ENCODE data around the gene CORO7. TPM values are rescaled to one million over a fixed set of nuclear protein-coding genes. Genes with fewer than 3 reads are reported as not detected.
A peak's percentile ranks its signal among the peaks of the same experiment; 100 is the strongest.

Gene CORO7
- total and polyA plus RNA-seq, 9 of the 15 experiments (the other 6 are each of a cell fraction or from before 2014, with no cell fraction given) = 0.45 to 77.2 (median 18.7) TPM

DNA sequence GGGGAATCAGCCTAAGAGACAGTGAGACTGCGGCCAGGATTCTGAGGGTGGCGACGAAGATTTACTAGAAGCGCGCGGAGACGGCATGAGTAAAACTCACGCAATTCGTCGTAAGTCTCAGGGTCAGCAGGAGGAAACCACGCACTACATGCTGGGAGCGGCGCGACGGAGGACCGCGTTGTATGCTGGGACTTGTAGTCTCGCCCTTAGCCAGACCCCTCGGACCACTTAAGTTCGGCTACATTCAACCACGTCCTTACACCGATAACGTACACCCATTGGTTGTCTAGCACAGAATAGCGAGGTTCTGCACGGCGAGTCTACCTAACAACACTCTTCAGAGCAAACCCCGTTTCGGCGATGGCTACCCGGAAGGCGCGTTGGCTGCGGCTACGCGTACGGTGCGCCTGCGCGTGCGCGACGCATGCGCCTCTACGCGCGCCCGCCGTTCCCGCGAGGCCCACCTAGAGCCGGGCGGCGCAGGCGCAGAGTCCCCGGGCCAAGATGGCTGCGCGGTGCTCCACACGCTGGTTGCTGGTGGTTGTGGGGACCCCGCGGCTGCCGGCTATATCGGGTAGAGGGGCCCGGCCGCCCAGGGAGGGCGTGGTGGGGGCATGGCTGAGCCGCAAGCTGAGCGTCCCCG, 9.1 kb upstream of the CORO7 start, which contains the start of gene DNAJA3 (continued):
- TF ChIP-seq, protein P1, sequence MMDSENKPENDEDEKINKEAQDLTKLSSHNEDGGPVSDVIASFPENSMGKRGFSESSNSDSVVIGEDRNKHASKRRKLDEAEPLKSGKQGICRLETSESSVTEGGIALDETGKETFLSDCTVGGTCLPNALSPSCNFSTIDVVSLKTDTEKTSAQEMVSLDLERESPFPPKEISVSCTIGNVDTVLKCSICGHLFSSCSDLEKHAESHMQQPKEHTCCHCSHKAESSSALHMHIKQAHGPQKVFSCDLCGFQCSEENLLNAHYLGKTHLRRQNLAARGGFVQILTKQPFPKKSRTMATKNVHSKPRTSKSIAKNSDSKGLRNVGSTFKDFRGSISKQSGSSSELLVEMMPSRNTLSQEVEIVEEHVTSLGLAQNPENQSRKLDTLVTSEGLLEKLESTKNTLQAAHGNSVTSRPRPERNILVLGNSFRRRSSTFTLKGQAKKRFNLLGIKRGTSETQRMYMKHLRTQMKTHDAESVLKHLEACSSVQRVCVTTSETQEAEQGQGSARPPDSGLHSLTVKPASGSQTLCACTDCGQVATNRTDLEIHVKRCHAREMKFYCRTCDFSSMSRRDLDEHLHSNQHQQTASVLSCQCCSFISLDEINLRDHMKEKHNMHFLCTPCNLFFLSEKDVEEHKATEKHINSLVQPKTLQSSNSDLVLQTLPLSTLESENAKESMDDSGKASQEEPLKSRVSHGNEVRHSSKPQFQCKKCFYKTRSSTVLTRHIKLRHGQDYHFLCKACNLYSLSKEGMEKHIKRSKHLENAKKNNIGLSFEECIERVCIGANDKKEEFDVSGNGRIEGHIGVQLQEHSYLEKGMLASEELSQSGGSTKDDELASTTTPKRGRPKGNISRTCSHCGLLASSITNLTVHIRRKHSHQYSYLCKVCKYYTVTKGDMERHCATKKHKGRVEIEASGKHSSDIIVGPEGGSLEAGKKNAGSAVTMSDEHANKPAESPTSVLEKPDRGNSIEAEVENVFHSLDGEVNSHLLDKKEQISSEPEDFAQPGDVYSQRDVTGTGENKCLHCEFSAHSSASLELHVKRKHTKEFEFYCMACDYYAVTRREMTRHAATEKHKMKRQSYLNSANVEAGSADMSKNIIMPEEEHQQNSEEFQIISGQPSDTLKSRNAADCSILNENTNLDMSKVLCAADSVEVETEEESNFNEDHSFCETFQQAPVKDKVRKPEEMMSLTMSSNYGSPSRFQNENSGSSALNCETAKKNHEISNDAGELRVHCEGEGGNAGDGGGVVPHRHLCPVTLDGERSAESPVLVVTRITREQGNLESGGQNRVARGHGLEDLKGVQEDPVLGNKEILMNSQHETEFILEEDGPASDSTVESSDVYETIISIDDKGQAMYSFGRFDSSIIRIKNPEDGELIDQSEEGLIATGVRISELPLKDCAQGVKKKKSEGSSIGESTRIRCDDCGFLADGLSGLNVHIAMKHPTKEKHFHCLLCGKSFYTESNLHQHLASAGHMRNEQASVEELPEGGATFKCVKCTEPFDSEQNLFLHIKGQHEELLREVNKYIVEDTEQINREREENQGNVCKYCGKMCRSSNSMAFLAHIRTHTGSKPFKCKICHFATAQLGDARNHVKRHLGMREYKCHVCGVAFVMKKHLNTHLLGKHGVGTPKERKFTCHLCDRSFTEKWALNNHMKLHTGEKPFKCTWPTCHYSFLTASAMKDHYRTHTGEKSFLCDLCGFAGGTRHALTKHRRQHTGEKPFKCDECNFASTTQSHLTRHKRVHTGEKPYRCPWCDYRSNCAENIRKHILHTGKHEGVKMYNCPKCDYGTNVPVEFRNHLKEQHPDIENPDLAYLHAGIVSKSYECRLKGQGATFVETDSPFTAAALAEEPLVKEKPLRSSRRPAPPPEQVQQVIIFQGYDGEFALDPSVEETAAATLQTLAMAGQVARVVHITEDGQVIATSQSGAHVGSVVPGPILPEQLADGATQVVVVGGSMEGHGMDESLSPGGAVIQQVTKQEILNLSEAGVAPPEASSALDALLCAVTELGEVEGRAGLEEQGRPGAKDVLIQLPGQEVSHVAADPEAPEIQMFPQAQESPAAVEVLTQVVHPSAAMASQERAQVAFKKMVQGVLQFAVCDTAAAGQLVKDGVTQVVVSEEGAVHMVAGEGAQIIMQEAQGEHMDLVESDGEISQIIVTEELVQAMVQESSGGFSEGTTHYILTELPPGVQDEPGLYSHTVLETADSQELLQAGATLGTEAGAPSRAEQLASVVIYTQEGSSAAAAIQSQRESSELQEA (IDR thresholded peaks at IDR 0.05; ENCODE audit: low read depth) = peak; percentile 52; the same call in 1 of the 2 replicates
- TF ChIP-seq, protein P2, sequence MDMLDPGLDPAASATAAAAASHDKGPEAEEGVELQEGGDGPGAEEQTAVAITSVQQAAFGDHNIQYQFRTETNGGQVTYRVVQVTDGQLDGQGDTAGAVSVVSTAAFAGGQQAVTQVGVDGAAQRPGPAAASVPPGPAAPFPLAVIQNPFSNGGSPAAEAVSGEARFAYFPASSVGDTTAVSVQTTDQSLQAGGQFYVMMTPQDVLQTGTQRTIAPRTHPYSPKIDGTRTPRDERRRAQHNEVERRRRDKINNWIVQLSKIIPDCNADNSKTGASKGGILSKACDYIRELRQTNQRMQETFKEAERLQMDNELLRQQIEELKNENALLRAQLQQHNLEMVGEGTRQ (CRISPR knock-in tag; IDR thresholded peaks at IDR 0.05) = 0 out of 2 replicates have a peak, but pooled peaks have one; percentile 2
- peak; percentile 97 for TF ChIP-seq TAF1 (IDR thresholded peaks at IDR 0.05; ENCODE audit: control insufficient read depth, extremely low read depth, insufficient read depth, low read length, severe bottlenecking)
- peak; percentile 99 for TF ChIP-seq CEBPG (CRISPR knock-in tag; IDR thresholded peaks at IDR 0.05)
- peak; percentile 75 to 89 for TF ChIP-seq CEBPG (tag; conservative IDR thresholded peaks at IDR 0.05 in 1 of 2, IDR thresholded peaks at IDR 0.05 in 1 of 2)
- peak; percentile 78 for TF ChIP-seq HMGN3 (IDR thresholded peaks at IDR 0.05; ENCODE audit: borderline replicate concordance, extremely low read depth, insufficient read length, low read depth, low read length)
- peak; percentile 94 for TF ChIP-seq CREM (IDR thresholded peaks at IDR 0.05; ENCODE audit: low read depth)
- TF ChIP-seq MTA3 (IDR thresholded peaks at IDR 0.05; ENCODE audit: borderline replicate concordance) = 0 out of 2 replicates have a peak, but pooled peaks have one; percentile 22
- no peak for TF ChIP-seq SMAD4 (CRISPR knock-in tag; conservative IDR thresholded peaks at IDR 0.05)
- peak; percentile 80; the same call in 1 of the 2 replicates for TF ChIP-seq NCOA6 (IDR thresholded peaks at IDR 0.05)
- peak; percentile 75 for TF ChIP-seq SMAD1 (IDR thresholded peaks at IDR 0.05; ENCODE audit: low read depth, low read length, partially characterized antibody)
- TF ChIP-seq JUND (IDR thresholded peaks at IDR 0.05; ENCODE audit: borderline replicate concordance, low read depth, low read length) = peak; percentile 68; the same call in 1 of the 2 replicates
- peak; percentile 80; the same call in 1 of the 3 replicates for TF ChIP-seq JUND (tag; IDR thresholded peaks at IDR 0.05; ENCODE audit: borderline replicate concordance, low read depth, low read length)
- TF ChIP-seq CHD1 (IDR thresholded peaks at IDR 0.05; ENCODE audit: low read length) = no peak
- TF ChIP-seq FOXA3 (CRISPR knock-in tag; conservative IDR thresholded peaks at IDR 0.05 in 1 of 2, IDR thresholded peaks at IDR 0.05 in 1 of 2) = no peak

Measured in K562 (cell line).